HG02763 (cell line): Measurements from ENCODE around the gene LRRC4B.

Experiments used
- ATAC-seq: cut with Tn5 transposase; IDR thresholded peaks from one replicate; pipeline ENCODE4 v1.9.1; 2021; ENCODE audit warnings: mild to moderate bottlenecking, moderate library complexity; ENCODE audit not compliant: unreplicated experiment

The LRRC4B gene

GRCh38 chr19:50573741-50574461 is 5.7 kb upstream of the LRRC4B start:
- no peak for ATAC-seq

- no peak for ATAC-seq
These were observed 2.8 kb upstream of the LRRC4B start for GRCh38 chr19:50570997-50571396.

- no peak for ATAC-seq
These were observed 1.8 kb upstream of the LRRC4B start for GRCh38 chr19:50569938-50570540.

GRCh38 chr19:50568728-50569698 is 778 bp upstream of the LRRC4B start:
- no peak for ATAC-seq

- no peak for ATAC-seq
These were observed 988 bp downstream of the LRRC4B start for GRCh38 chr19:50567052-50567841.

GRCh38 chr19:50565984-50566903 is 2.0 kb downstream of the LRRC4B start:
- no peak for ATAC-seq

GRCh38 chr19:50564229-50565105 is 3.8 kb downstream of the LRRC4B start:
- no peak for ATAC-seq

- ATAC-seq = no peak
These were observed 4.6 kb downstream of the LRRC4B start for GRCh38 chr19:50563597-50563996.

GRCh38 chr19:50562996-50563395 is 5.2 kb downstream of the LRRC4B start:
- ATAC-seq = no peak

GRCh38 chr19:50562329-50562728 is 5.9 kb downstream of the LRRC4B start:
- no peak for ATAC-seq

- ATAC-seq = no peak
These were observed 8.6 kb downstream of the LRRC4B start for GRCh38 chr19:50559636-50560035.

- no peak for ATAC-seq
These were observed 9.8 kb downstream of the LRRC4B start for GRCh38 chr19:50558449-50558848.

GRCh38 chr19:50558039-50558438 is 10.2 kb downstream of the LRRC4B start:
- no peak for ATAC-seq

- ATAC-seq = no peak
These were observed 11.1 kb downstream of the LRRC4B start for GRCh38 chr19:50557009-50557613.

GRCh38 chr19:50556282-50557008 is 11.8 kb downstream of the LRRC4B start:
- no peak for ATAC-seq

- no peak for ATAC-seq
These were observed 12.6 kb downstream of the LRRC4B start for GRCh38 chr19:50555450-50556281.

GRCh38 chr19:50555033-50555432 is 13.2 kb downstream of the LRRC4B start:
- no peak for ATAC-seq
